SK-N-SH (cell line): Measurements from ENCODE around the gene NOP9.

Experiments used
- ELF1 ChIP-seq: IDR thresholded peaks from 2 replicates; pipeline ENCODE4 v1.4.0; 2012
- EP300 ChIP-seq, 2 experiments: IDR thresholded peaks; 2 replicates each; pipeline versions ENCODE4 v1.4.0 to v1.6.1; 2012; ENCODE audit warnings: borderline replicate concordance in 1 of 2, low read depth in 1 of 2, low read length in 1 of 2
- EZH2phosphoT487 ChIP-seq: fragments of 200-600 bp; sonication (generic); IDR thresholded peaks from 2 replicates; pipeline ENCODE4 v1.6.1; 2017; ENCODE audit warnings: low read depth, mixed run types, mild to moderate bottlenecking, antibody characterized with exemption, moderate library complexity, borderline replicate concordance
- FOXM1 ChIP-seq: IDR thresholded peaks from 2 replicates; pipeline ENCODE4 v1.4.0; 2012; ENCODE audit warnings: low read depth, mild to moderate bottlenecking
- JUND ChIP-seq: IDR thresholded peaks from 2 replicates; pipeline ENCODE4 v1.4.0; 2012
- POLR2AphosphoS5 ChIP-seq: IDR thresholded peaks from 2 replicates; pipeline ENCODE4 v1.6.1; 2012; ENCODE audit warnings: low read depth, low read length
- RFX5 ChIP-seq: IDR thresholded peaks from 2 replicates; pipeline ENCODE4 v1.6.1; 2012; ENCODE audit warnings: mild to moderate bottlenecking, improper control_type of control experiment, low read length
- RXRA ChIP-seq: IDR thresholded peaks from 2 replicates; pipeline ENCODE4 v1.4.0; 2012; ENCODE audit warnings: low read depth, mild to moderate bottlenecking, borderline replicate concordance
- SMC3 ChIP-seq: IDR thresholded peaks from 2 replicates; pipeline ENCODE4 v1.6.1; 2012; ENCODE audit warnings: low read depth, low read length, improper control_type of control experiment
- TAF1 ChIP-seq: IDR thresholded peaks from 2 replicates; pipeline ENCODE4 v1.6.1; 2012; ENCODE audit warnings: low read depth, mild to moderate bottlenecking, low read length, moderate library complexity, borderline replicate concordance
- USF1 ChIP-seq: IDR thresholded peaks from 2 replicates; pipeline ENCODE4 v1.4.0; 2012; ENCODE audit warnings: low read depth, borderline replicate concordance
- TF ChIP-seq, protein P1 (sequence below): fragments of 200-600 bp; sonication (generic); IDR thresholded peaks from 2 replicates; pipeline ENCODE4 v1.6.1; 2017; ENCODE audit warnings: antibody characterized with exemption, mild to moderate bottlenecking, moderate library complexity
- TF ChIP-seq, protein P2 (sequence below): IDR thresholded peaks from 2 replicates; pipeline ENCODE4 v1.6.1; 2012; ENCODE audit warnings: mild to moderate bottlenecking, low read depth, low read length, moderate library complexity

GRCh38 chr14:24267516-24267915, 32.1 kb upstream of the NOP9 start:
- no peak for TF ChIP-seq SMC3
- TF ChIP-seq, protein P1, sequence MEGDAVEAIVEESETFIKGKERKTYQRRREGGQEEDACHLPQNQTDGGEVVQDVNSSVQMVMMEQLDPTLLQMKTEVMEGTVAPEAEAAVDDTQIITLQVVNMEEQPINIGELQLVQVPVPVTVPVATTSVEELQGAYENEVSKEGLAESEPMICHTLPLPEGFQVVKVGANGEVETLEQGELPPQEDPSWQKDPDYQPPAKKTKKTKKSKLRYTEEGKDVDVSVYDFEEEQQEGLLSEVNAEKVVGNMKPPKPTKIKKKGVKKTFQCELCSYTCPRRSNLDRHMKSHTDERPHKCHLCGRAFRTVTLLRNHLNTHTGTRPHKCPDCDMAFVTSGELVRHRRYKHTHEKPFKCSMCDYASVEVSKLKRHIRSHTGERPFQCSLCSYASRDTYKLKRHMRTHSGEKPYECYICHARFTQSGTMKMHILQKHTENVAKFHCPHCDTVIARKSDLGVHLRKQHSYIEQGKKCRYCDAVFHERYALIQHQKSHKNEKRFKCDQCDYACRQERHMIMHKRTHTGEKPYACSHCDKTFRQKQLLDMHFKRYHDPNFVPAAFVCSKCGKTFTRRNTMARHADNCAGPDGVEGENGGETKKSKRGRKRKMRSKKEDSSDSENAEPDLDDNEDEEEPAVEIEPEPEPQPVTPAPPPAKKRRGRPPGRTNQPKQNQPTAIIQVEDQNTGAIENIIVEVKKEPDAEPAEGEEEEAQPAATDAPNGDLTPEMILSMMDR: no peak
- no peak for TF ChIP-seq EP300 (IDR thresholded peaks at IDR 0.05; ENCODE audit: borderline replicate concordance in 1 of 2, low read depth in 1 of 2, low read length in 1 of 2)
- TF ChIP-seq, protein P2, sequence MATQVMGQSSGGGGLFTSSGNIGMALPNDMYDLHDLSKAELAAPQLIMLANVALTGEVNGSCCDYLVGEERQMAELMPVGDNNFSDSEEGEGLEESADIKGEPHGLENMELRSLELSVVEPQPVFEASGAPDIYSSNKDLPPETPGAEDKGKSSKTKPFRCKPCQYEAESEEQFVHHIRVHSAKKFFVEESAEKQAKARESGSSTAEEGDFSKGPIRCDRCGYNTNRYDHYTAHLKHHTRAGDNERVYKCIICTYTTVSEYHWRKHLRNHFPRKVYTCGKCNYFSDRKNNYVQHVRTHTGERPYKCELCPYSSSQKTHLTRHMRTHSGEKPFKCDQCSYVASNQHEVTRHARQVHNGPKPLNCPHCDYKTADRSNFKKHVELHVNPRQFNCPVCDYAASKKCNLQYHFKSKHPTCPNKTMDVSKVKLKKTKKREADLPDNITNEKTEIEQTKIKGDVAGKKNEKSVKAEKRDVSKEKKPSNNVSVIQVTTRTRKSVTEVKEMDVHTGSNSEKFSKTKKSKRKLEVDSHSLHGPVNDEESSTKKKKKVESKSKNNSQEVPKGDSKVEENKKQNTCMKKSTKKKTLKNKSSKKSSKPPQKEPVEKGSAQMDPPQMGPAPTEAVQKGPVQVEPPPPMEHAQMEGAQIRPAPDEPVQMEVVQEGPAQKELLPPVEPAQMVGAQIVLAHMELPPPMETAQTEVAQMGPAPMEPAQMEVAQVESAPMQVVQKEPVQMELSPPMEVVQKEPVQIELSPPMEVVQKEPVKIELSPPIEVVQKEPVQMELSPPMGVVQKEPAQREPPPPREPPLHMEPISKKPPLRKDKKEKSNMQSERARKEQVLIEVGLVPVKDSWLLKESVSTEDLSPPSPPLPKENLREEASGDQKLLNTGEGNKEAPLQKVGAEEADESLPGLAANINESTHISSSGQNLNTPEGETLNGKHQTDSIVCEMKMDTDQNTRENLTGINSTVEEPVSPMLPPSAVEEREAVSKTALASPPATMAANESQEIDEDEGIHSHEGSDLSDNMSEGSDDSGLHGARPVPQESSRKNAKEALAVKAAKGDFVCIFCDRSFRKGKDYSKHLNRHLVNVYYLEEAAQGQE: no peak
- no peak for TF ChIP-seq EZH2phosphoT487
- no peak for TF ChIP-seq JUND
- no peak for TF ChIP-seq FOXM1
- TF ChIP-seq POLR2AphosphoS5: no peak
- TF ChIP-seq RFX5: no peak
- TF ChIP-seq RXRA: no peak
- no peak for TF ChIP-seq TAF1
- TF ChIP-seq ELF1: no peak
- no peak for TF ChIP-seq USF1
